Glutamatergic neuron (in vitro differentiated cells): ENCODE measurements around the gene ACACB. TPM values are rescaled to one million over a fixed set of nuclear protein-coding genes. Genes with fewer than 3 reads are reported as not detected.
A peak's percentile ranks its signal among the peaks of the same experiment; 100 is the strongest.

ENCODE experiments used
- DNase-seq: peaks from one replicate; pipeline ENCODE4 v3.0.0; 2022
- H3K27ac Mint-ChIP-seq: one replicate; pipeline ENCODE4 v1.8.0; 2020; ENCODE audit warnings: mild to moderate bottlenecking, mixed read lengths, inconsistent platforms; ENCODE audit not compliant: unreplicated experiment
- H3K27me3 Mint-ChIP-seq: one replicate; pipeline ENCODE4 v1.8.0; 2020; ENCODE audit warnings: mild to moderate bottlenecking, moderate library complexity, mixed read lengths, inconsistent platforms; ENCODE audit not compliant: unreplicated experiment
- H3K36me3 Mint-ChIP-seq: one replicate; pipeline ENCODE4 v1.8.0; 2020; ENCODE audit warnings: mild to moderate bottlenecking, mixed read lengths, inconsistent platforms; ENCODE audit not compliant: unreplicated experiment
- H3K4me1 Mint-ChIP-seq: one replicate; pipeline ENCODE4 v1.8.0; 2020; ENCODE audit warnings: mild to moderate bottlenecking, low read depth, mixed read lengths, inconsistent platforms; ENCODE audit not compliant: unreplicated experiment
- H3K4me3 Mint-ChIP-seq: one replicate; pipeline ENCODE4 v1.8.0; 2020; ENCODE audit warnings: mild to moderate bottlenecking, mixed read lengths, inconsistent platforms; ENCODE audit not compliant: unreplicated experiment
- H3K9me3 Mint-ChIP-seq: one replicate; pipeline ENCODE4 v1.8.0; 2020; ENCODE audit warnings: mild to moderate bottlenecking, moderate library complexity, mixed read lengths, inconsistent platforms; ENCODE audit not compliant: unreplicated experiment
- total RNA-seq: library from RNA; stranded (reverse); fragmentation: NEBNext Ultra II Directional; extraction: Animal tissue kit (Norgen Biotek cat#: 25700); gene quantifications from one replicate; pipeline ENCODE4 v1.2.1, GENCODE V29; 2021; ENCODE audit not compliant: unreplicated experiment
- TF ChIP-seq, protein P1 (sequence below): fragments of 200-600 bp; sonication (generic); IDR thresholded peaks from one replicate; pipeline ENCODE4 v1.5.0; 2021; ENCODE audit not compliant: partially characterized antibody, unreplicated experiment

The ACACB gene
- total RNA-seq, 1 donor from 2014 or later, result 3.8 TPM

- Mint-ChIP-seq H3K9me3 (peaks cover 2% of the 10 kb centered on the region), H3K4me1 (no peaks in the 10 kb centered on the region), H3K27ac (no peak overlapping the region), H3K27me3 (peaks cover 3% of the 10 kb centered on the region), H3K4me3 (peak overlapping the region; percentile 94), H3K36me3 (no peaks in the 10 kb centered on the region)
- peak; percentile 81 for DNase-seq
- TF ChIP-seq, protein P1, sequence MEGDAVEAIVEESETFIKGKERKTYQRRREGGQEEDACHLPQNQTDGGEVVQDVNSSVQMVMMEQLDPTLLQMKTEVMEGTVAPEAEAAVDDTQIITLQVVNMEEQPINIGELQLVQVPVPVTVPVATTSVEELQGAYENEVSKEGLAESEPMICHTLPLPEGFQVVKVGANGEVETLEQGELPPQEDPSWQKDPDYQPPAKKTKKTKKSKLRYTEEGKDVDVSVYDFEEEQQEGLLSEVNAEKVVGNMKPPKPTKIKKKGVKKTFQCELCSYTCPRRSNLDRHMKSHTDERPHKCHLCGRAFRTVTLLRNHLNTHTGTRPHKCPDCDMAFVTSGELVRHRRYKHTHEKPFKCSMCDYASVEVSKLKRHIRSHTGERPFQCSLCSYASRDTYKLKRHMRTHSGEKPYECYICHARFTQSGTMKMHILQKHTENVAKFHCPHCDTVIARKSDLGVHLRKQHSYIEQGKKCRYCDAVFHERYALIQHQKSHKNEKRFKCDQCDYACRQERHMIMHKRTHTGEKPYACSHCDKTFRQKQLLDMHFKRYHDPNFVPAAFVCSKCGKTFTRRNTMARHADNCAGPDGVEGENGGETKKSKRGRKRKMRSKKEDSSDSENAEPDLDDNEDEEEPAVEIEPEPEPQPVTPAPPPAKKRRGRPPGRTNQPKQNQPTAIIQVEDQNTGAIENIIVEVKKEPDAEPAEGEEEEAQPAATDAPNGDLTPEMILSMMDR, result no peak
These were observed 38.4 kb downstream of the ACACB start for GRCh38 chr12:109154451-109155438.

GRCh38 chr12:109156036-109156435, 39.6 kb downstream of the ACACB start:
- no peaks in the 10 kb centered on the region for H3K36me3 Mint-ChIP-seq
- H3K27ac Mint-ChIP-seq, result no peak overlapping the region
- H3K27me3 Mint-ChIP-seq, result peaks cover 3% of the 10 kb centered on the region
- H3K4me1 Mint-ChIP-seq, result no peaks in the 10 kb centered on the region
- no peak for DNase-seq
- no peak overlapping the region for H3K4me3 Mint-ChIP-seq
- peaks cover 2% of the 10 kb centered on the region for H3K9me3 Mint-ChIP-seq
- TF ChIP-seq, protein P1, result no peak

DNA sequence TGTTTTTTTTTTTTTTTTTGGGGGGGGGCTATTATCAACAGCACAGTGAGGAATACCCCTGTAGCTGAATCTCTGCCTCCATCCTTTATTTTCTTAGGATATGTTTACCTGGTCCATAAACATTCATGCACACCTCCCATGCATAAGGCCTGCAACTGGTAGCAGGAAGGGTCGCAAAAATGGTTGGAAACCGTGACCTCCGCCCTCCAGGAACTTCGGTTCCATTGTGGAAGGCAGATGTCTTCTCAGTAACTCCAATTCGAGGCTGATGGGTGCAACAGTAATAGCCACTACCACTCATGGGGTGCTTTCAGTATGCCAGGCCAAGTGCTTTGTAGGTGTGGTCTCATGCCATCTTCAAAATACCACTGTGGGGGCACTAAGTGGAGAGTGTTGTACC, 40.2 kb downstream of the ACACB start:
- H3K4me1 Mint-ChIP-seq, result no peaks in the 10 kb centered on the region
- peaks cover 3% of the 10 kb centered on the region for H3K27me3 Mint-ChIP-seq
- no peak overlapping the region for H3K27ac Mint-ChIP-seq
- no peaks in the 10 kb centered on the region for H3K36me3 Mint-ChIP-seq
- H3K4me3 Mint-ChIP-seq, result no peak overlapping the region
- peaks cover 2% of the 10 kb centered on the region for H3K9me3 Mint-ChIP-seq
- TF ChIP-seq, protein P1, result no peak
- no peak for DNase-seq

GRCh38 chr12:109157986-109158385, 41.6 kb downstream of the ACACB start:
- Mint-ChIP-seq H3K27me3 (peaks cover 3% of the 10 kb centered on the region), H3K4me3 (no peak overlapping the region), H3K4me1 (no peaks in the 10 kb centered on the region), H3K27ac (no peak overlapping the region), H3K36me3 (no peaks in the 10 kb centered on the region), H3K9me3 (peaks cover 2% of the 10 kb centered on the region)
- DNase-seq, result no peak
- TF ChIP-seq, protein P1, result no peak

DNA sequence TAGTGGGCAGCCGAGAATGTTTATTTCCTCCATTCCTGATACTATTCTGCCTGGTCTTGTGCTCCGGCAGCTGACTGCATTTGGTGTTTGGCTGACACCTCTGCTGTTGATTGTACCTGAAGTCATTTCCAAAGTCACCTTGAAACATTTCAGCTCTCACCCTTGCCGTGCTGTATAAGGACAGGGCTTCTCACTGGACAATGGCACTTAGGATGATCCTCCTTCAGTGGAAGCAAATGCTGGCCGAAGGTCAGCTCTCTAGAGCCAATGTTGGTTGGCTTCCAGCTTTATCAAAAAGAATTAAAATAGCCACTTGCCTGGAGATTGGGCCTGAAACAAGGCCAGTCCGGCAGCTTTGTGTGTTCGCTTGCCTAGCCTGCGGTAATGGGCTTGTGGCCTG, 44.0 kb downstream of the ACACB start:
- no peak for DNase-seq
- no peaks in the 10 kb centered on the region for H3K36me3 Mint-ChIP-seq
- no peaks in the 10 kb centered on the region for H3K4me1 Mint-ChIP-seq
- H3K9me3 Mint-ChIP-seq, result no peaks in the 10 kb centered on the region
- TF ChIP-seq, protein P1, result no peak
- no peak overlapping the region for H3K27ac Mint-ChIP-seq
- no peak overlapping the region for H3K4me3 Mint-ChIP-seq
- peaks cover 4% of the 10 kb centered on the region for H3K27me3 Mint-ChIP-seq
